ENCODE data around the gene SLC4A8.
A peak's percentile ranks its signal among the peaks of the same experiment; 100 is the strongest.

SLC4A8 gene

DNA sequence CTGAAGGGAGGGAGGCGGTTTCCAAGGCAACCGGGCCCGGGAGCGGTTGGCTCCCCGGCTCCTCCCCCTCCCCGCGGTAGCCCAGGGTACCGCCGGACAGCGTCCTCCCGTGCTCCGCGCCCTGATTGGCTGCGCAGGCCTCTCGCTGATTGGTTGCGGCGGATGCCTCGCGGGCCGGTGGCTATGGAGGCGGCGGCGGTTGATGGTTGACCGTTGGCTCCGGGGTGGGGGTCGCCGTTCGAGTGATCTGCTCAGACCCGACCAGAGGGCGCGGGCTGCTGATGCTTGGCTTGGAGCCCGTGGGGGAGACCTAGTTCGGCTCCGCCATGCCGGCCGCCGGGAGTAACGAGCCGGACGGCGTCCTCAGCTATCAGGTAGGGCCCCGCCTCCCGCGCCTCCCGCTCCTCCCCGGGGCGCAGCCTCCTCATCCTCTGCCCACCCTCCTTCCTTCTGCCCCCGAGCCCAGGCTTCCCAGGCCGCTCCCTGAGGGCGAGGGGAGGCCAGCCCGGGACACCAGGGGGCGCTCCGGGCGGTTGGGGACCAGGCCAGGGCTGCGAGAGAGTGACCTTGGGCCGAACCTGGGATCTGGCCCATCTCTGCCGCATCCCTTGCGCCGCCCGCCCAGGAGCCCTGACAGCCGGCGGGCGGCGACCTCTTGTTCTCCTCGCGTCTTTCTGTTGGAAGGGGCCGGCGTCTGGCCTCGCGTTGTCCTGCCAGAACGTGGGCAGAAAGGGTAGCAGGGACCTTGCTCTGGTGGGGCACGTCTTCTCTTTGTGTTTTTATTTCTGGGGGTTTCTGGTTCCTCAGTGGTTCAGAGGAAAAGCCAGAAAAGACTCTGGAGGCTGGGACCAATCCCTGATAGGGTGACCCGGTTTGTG is at the start of gene SLC4A8:
Gene SLC4A8 (plus strand): TSS at position 170 of the 878 bp plus-strand sequence. CDS start 157 bp downstream, at position 327.
- TF ChIP-seq ZFX (IDR thresholded peaks at IDR 0.05; ENCODE audit: borderline replicate concordance) (no peak), CTCF (IDR thresholded peaks at IDR 0.05) (peak; percentile 93)
- H3K27ac ChIP-seq, result no peak within 1 kb of the TSS

GRCh38 chr12:51374856-51375255 is 49.8 kb upstream of the SLC4A8 start:
- TF ChIP-seq ZFX (IDR thresholded peaks at IDR 0.05; ENCODE audit: borderline replicate concordance) (no peak), CTCF (IDR thresholded peaks at IDR 0.05) (no peak)
- no peak overlapping the region for H3K27ac ChIP-seq

DNA sequence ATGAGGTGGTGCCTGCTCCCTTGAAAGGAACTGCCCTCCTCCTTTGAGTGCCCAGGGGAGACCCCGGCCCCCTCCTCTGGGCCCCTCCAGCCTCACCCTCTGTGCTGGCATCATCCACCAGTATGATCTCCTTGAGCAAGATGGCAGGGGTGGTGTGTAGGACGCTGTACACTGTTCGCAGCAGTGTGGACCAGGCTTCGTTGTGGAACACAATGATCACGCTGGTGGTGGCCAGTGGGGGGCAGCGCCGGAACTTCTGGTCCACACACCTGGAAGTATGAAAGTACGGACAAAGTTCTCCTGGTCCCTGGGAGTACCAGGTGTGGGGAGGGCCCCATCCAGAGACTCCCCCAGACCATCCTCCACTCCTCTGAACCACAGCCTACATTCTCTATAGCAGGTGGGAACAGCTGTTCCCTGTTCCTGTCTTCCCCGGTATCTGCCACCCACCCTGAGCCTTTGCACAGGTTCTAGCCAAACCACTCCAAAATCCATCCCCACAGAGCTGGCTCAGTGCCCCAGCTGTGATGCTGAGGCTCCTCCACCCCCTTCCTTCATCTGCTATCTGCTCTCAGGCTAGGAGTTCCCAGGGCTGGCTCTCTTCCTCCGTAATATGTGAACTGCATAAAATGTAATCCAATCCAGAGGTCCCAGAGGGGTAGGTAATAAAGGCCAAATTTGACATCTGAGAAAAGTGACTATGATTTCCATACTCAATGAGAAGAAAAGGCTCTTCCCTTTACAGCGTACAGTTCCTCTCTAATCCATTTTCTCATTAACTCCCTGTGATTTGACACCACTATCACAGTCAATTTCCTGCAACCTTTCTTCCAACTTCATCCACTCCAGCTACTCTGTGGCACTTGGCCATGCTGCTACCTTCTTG is 47.3 kb upstream of the SLC4A8 start:
- no peak overlapping the region for H3K27ac ChIP-seq
- TF ChIP-seq ZFX (IDR thresholded peaks at IDR 0.05; ENCODE audit: borderline replicate concordance) (no peak), CTCF (IDR thresholded peaks at IDR 0.05) (peak; percentile 28)

DNA sequence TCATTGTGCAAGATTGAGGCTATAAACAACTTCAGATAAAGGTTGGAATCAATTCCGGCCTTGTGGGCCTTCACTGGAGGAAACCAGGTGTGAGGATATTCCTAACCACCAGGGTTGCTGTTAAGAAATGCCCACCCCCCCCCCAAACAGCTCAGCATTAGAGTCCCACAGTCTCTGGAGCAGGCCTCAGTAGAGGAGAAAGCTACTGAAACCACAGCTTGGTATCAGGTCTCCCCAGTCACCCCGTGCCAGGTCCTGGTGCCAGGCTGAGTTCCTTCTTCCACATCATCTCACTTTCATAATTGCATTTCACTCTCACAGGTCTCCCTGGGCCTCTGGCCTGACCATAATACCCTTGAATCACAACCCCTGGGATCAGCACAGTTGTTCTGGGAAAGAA is 45.9 kb upstream of the SLC4A8 start:
- no peak overlapping the region for H3K27ac ChIP-seq
- TF ChIP-seq CTCF (IDR thresholded peaks at IDR 0.05), result no peak
- no peak for TF ChIP-seq ZFX (IDR thresholded peaks at IDR 0.05; ENCODE audit: borderline replicate concordance)

GRCh38 chr12:51379571-51379970 is 45.1 kb upstream of the SLC4A8 start:
- TF ChIP-seq CTCF (IDR thresholded peaks at IDR 0.05) (no peak), ZFX (IDR thresholded peaks at IDR 0.05; ENCODE audit: borderline replicate concordance) (no peak)
- no peak overlapping the region for H3K27ac ChIP-seq

GRCh38 chr12:51381226-51382079 is 43.2 kb upstream of the SLC4A8 start:
- H3K27ac ChIP-seq, result no peak overlapping the region
- TF ChIP-seq CTCF (IDR thresholded peaks at IDR 0.05), result no peak
- TF ChIP-seq ZFX (IDR thresholded peaks at IDR 0.05; ENCODE audit: borderline replicate concordance), result no peak

Data from 22Rv1 (cell line).